Activated CD8-positive, alpha-beta memory T cell treated with anti-CD3 and anti-CD28 coated beads, Interleukin-2, amount 50 U/mL, for 24 hours (primary cell): ENCODE data around the gene ATF7IP.

ENCODE experiments used
- DNase-seq: peaks from one replicate; pipeline ENCODE4 v3.0.0-alpha.2; 2020; ENCODE audit errors: extremely low read depth

Gene ATF7IP

GRCh38 chr12:14410841-14411569, 45.5 kb downstream of the ATF7IP start:
- no peak for DNase-seq

DNA sequence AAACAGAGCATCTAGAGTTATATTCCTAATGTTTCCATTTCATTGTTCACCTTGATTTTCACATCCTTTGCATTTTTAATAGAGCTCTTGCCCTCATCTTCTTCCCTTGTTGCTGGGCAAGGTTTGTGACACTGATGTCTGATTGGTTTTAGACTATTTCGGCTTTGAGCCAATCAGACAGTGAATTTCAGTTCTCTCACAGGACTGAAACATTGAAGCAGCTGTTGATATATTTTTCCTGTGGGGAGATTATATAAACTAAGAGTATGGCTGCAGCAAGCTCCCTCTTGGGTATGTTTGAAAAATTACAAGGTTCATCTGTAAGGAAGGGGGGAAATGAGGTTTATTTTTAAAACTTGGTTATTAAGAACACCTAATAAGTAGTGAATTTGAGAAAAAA, 51.2 kb downstream of the ATF7IP start:
- no peak for DNase-seq

- no peak for DNase-seq
Measured at GRCh38 chr12:14417715-14418114, 52.2 kb downstream of the ATF7IP start.

DNA sequence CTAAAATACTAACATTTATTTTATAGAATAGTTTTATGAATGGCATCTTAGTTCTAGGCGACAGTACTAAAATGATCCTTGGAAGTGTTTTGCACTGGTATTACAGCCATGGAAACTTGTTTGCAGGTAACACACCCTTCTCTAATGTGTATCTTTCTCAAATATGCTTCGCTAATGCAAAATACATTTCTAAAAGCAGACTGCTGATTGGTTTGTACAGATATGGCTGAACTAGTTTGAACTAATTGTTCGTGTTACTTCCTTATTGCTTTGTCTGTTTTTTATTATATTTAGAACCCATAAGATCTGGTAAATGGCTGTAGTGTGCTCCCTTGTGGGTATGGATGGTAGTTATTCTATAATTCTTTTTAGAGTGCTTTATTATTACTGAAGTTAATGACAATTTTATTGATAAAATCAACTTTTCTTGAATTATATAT, 53.0 kb downstream of the ATF7IP start:
- no peak for DNase-seq

DNA sequence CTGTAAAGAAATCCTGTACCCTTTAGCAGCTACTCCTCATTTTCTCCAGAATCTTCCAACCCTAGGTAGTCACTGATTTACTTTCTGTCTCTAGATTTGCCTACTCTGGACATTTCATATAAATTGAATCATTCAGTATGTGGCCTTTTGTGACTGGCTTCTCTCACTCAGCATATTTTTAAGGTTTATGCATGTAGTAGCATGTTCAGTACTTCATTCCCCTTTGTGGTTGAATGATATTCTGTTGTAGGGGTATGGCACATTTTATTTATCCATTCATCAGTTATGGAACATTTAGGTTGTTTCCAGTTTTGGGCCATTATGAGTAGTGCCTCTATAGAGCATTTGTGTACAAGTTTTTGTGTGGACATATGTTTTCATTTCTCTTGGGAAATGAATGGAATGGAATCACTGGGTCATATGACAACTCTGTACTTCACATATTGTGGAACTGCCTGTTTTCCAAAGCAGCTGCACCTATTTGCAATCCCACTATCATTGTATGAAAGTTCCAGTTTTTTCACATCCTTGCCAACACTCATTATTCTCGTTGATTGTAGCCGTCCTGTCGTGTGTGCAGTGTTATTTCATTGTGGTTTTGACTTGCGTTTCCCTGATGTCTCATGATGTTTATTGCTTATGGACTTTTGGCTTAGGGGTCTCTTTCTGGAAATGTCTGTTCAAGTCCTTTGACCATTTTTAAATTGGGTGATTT, 57.2 kb downstream of the ATF7IP start:
- no peak for DNase-seq

DNA sequence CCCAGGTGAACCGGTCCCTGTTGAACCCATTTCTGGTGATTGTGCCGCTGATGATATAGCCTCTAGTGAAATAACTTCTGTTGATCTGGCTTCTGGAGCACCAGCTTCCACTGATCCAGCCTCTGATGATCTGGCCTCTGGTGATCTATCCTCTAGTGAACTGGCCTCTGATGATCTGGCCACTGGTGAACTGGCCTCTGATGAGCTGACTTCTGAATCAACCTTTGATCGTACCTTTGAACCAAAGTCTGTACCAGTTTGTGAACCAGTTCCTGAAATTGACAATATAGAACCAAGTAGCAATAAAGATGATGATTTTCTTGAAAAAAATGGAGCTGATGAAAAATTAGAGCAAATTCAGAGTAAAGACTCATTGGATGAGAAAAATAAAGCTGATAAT, 59.1 kb downstream of the ATF7IP start:
- no peak for DNase-seq

DNA sequence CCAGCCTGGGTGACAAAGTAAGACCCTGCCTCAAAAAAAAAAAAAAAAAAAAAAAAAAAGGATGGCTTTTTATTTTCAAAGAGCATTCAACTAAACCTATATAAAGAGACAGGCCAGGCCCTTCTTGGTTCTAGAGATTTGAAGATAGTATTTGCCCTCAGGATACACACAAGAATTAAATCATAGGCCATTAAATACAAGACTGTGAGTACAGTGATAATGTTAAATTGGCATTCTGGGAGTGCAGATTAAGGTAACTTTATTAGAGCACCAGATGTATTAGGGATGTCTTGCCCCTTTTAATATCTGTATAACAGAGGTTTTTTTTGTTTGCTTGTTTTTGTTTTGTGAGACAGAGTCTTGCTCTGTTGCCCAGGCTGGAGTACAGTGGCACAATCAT, 61.3 kb downstream of the ATF7IP start:
- no peak for DNase-seq

- DNase-seq: no peak
Measured at GRCh38 chr12:14427929-14428328, 62.4 kb downstream of the ATF7IP start.

DNA sequence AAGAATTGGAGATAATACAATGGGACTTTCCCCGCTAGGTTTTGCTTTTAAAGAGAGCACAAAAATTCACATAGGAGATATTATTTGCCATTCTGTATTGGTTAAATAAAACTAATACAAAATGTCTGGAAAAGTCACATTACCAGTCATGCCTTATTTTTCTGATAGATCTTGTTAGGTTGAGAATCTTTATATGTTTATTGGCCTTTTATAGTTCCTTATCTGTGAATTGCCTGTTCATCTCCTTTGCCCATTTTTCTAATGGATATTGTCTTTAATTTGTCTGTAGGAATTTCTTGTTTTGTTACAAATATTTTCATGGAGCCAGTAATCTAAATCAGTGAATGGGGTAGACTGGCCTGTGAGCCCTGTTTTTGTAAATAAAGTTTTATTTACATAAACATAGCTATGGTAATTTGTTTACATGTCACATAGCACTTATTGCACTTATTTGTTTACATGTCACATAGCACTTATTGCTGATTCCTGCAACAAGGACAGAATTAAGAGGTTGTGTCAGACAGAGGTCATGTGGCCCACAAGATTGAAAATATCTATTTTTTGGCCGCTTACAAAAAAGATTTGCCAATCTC, 65.0 kb downstream of the ATF7IP start:
- DNase-seq: no peak

DNA sequence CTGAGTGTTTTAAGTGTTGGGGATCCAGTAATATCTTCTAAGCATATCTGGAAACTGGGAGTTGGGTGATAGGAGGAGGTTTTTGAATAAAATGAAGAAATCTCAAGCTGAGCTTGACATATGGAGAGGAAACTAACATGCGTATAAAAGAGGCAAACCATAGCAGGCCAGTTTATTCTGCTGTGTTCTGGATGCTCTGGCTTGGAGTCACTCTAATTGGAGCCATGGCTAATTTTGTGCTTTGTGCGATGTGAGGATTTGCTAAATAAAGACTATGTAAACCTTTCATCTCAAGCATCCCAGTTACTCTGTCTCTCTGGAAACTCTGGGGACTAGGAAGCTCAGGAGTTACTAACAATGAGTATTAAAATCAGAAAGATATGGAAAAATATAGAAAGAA, 66.5 kb downstream of the ATF7IP start:
- DNase-seq: no peak

GRCh38 chr12:14435627-14436026, 70.1 kb downstream of the ATF7IP start:
- no peak for DNase-seq

DNA sequence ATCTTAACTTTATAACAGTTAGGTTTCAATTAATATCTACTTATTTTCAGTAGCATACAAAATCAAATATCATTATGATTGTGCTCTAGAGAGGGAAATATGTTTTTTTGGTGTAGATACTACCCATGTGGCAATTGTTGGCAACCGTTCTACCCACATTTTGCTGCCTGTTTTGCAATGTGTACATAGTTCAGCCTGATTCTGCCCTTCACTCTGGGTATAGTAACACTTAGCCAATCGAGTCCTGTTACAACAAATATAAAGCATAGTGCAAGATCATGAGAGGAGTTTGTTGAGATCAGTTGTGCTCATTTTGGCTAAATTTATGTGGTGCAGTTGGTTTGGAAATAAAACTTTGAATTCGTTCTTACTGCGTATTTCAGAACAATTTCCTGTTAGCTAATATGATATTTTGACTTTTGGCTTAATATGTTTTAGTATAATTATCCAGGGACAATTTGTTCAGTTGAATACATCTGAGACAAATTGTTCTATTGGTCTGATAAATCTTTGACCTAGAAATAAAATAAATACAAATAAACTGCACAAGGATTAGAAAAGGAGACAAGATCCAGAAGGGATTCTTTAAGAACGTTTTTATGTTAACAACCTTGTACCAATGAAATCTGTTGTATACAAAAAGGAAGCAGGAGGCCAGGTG, 76.9 kb downstream of the ATF7IP start:
- DNase-seq: no peak

DNA sequence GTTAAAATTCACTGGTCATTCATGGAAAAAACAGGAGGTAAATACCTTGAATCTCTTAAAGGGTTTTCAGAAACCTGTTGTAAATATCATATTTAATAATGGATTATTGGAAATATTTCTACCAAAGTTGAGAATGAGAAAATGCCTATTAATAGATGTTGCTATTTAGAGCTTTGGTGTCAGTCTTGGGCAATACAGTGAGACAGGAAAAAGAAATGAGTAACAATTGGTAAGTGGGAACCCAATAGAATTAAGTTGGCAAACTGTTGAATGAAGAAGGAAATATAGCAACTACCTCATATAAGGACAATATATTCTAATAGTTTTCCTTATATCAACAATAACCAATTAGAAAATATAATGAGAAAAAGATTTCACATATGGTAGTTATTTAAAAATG, 78.0 kb downstream of the ATF7IP start:
- no peak for DNase-seq

DNA sequence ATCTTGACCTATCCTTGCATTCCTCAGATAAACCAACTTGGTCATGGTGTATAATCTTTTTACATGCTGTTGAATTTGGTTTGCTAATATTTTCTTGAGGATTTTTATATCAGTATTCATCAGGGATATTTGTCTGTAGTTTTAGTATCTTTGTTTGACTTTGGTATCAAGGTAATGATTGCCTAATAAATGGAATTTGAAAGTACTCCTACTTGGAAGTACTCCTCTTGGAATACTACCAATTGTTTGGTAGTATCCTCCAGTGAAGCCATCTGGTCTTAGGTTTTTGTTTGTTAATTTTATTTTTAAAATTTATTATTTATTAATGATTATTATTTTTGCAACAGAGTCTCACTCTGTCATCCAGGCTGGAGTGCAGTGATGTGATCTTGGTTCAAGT, 85.0 kb downstream of the ATF7IP start:
- no peak for DNase-seq

GRCh38 chr12:14452336-14452735, 86.9 kb downstream of the ATF7IP start:
- no peak for DNase-seq

DNA sequence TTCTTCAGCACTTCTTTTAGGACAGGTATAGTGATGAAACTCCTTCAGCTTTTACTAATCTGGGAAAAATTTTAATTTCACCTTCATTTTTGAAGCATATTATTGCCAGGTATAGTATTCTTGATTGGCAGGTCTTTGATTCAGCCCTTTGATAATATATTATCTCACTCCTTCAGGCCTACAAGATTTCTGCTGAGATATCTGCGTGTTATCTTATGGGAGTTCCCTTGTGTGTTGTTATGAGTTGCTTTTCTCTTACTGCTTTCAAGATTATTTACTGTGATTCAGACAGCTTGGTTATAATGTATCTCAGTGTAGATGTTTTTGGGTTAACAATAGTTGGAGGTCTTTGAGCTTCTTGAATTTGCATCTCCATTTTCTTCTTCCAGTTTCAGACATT, 87.4 kb downstream of the ATF7IP start:
- no peak for DNase-seq

DNA sequence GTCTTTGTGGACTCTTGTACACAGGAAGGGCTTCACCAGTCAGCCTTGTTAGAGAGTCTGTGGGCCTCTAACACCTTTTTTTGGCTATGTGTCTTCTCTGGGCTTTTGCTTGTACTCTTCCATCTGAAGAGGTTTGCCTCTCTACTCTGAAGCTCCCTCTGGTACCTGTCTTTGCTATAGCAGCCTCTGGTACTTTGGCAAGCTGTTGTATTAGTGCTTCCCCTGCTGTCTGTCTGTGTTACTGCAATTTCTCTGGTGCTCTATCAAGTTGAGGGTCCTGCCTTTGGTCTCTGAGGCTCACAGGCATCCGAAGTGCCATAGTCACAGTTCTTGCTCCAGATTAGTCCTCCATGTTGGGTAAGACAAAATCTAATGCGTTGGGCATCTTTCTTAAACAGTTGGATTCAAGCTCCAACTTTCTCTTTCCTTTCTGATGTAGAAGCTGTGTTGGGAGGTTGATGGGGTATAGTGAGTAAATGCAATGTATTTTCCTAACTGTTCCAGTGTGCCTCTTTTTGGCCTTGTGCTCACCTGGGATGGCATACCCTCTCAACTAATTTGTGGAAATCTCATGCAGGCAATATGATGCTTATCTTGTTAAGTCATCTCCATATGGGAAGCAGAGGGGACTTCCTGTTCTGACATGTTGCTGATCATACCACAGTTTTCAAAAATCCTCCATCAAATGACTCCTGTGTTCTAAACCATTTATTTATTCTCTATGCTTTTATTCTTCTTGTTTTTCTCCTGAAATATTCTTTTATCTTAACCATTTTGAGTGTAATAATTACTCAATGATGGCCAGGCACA, 88.8 kb downstream of the ATF7IP start:
- DNase-seq: peak; percentile 9

- no peak for DNase-seq
Measured at GRCh38 chr12:14460212-14460841, 94.8 kb downstream of the ATF7IP start.

DNA sequence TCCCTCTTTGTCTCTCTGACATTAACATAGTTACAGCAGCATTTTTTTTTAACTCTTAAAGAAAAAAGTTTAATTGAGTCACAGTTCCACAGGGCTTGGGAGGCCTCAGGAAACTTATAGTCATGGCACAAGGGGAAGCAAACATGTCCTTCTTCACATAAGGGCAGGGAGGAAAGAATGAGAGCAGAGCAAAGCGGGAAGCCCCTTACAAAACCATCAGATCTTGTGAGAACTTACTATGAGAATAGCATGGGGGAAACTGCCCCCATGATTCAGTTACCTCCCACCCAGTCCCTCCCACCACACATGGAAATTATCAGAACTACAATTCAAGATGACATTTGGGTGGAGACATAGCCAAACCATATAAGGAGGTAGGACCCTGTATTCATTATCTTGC, 106.0 kb downstream of the ATF7IP start:
- DNase-seq: no peak

- no peak for DNase-seq
Measured at GRCh38 chr12:14473707-14474287, 108.3 kb downstream of the ATF7IP start.

DNA sequence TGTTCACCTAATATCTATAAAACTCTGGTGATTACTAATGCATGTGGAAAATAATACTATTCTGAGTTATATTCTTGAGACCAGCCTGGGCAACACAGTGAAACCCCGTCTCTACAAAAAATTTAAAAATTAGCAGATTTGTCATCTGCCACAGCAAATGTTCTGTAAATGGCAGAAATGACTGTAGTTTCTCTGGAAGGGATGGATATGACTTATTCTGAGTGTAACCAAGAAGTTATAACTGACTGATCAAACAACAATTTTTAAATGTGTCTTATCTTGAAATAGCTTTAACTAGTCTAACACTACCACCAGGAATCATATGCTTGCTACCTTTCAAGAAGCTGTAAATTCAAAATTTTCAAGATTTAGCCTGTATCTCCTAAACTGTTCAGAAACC, 113.5 kb downstream of the ATF7IP start:
- no peak for DNase-seq
